Raji (cell line): ENCODE results near the gene SALL1.

Source experiments
- POLR2A ChIP-seq: IDR thresholded peaks from 2 replicates; pipeline ENCODE4 v1.6.1; 2011; ENCODE audit warnings: low read depth, low read length, control low read depth; ENCODE audit not compliant: insufficient read depth

Gene SALL1

DNA sequence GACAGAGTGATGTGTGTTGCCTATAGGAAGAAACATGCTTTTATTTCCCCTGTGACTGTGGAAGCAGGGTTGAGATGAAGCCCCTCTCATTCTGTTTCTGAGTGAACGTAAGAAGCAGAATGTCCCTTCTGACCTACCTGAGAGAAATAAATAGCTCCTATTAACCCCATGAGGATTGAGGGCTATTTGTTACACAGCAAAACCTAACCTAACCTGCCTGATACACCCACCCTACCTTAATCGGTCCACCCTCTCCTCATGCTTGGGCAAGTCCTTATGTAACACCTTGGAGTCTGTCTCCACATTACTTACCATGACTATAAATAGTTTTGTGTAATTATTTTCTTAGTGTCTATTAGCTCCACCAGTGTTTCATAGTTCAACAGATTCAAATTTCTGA, 41.9 kb downstream of the SALL1 start:
- no peak for TF ChIP-seq POLR2A

DNA sequence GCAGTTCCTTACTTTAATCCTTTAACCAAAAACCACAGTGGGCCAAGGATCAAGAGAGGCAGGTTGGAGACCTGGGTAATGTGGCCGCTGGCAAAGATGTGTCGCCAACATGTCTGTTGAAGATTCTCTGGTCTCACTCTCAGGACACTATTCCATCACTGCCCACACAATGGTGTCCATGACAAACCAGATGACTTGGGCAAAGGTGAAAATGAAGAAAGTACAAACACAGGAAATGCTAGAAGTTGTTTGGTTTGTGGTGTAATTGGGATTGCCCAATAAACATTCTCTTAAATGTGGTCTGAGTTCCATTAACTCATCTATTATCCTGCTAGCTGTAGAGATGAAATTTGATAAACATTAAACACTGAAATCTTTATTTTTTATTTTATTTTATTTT, 43.3 kb downstream of the SALL1 start:
- TF ChIP-seq POLR2A: no peak

DNA sequence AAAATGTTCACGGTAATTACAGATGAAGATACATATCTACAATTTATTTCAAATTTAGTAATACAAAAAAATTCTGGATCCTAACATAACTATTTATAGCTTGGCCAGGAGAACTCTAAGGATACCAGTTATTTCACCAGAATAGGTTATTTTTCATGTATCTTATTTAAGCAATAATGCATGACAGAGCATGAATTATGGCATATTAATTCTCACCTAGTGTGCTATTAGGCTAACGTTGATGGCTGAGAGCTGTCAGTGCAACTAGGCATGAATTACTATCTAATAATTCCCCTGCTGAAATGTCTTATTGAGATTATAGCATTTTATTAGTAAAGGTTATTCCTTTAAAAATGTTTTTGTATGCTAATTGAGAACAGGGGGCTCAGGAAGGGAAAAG, 44.5 kb downstream of the SALL1 start:
- no peak for TF ChIP-seq POLR2A

DNA sequence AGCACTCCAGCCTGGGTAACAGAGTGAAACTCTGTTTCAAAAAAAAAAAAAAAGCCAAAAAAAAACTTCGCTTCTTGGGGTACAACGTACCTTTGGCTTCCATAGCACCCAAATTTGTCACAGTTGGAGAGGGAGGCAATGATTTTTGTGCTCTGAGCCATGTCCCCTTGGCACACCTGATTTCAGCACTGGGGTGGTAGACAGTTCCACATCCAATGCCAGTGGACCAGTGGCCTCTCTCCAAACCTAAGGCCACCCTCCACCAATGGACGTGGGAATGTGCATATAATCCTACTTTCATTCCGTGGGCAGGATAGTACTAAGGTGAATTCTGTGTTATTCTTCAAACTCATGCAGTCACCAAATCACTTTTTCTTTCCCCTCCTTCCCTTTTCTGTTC, 47.5 kb downstream of the SALL1 start:
- TF ChIP-seq POLR2A: no peak

- no peak for TF ChIP-seq POLR2A
These were observed 53.3 kb downstream of the SALL1 start for GRCh38 chr16:51097729-51098128.

DNA sequence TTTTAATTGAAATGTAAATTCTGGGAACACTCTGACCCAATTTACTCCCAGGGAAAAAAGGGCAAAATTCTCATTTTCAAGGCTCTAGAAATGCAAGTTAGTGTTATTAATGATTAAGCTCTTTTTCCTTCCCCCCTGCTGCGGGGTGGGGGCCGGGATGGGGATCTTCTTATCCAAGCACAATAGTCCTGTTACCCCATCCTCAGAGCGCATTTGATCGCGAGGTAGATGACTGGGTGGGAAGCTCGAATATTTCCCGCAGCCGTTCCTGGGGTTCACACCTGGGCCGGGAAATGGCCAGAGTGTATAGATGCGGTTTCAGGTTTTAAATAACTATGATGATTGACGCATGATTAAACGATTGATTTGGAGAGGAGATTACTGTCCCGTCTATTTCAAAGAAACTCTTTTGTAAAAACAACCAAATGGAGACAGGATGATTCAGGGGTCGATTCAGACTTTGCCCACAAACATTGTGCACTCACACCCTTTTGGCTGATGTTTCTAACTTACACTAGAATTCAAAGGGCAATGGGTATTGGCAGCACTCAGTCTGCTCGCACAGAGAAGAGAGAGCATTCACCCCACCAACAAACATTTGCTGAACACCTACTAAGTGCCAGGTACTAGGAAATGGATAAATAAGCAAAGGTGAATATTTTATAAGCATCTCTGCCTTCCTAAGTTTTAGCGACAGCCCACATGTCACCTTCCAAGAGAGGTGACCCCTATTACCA, 55.0 kb downstream of the SALL1 start:
- no peak for TF ChIP-seq POLR2A

DNA sequence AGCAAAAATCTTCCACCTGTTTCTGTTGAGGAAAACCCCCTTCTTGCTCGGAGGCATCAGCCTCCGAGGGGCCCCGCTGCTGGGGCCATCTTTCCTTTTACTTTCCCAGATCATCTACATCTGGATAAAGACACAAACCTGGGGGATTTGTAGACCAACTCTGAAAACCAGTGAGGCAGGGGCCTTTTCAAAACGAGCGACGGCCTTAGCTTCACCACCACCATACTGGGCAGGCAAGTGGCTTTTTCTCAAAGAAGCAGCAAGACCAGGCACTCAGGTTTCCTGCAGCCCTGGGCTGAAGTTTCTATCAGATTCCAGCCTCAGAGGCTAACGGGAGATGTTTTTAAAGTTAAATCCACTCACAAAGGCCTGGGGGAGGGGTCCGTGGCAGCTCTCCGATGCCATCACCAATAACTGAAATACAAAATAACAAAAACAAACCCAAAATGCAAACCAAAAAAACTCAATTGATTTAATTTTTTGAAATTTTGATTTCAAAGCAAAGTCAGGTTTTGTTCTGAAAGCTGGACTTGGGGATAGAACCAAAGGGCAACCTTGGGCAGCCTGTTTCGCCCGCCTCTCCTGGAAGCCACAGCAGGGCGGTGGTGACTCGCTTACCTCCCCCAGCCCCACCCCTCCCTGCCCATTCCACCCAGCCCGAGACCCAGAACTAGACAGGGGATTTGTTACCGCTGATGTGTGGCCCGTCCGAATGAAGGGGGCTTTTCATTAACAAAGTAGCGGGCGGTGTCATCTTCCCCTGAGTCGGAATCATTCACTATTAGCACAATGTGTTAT, 55.8 kb downstream of the SALL1 start:
- no peak for TF ChIP-seq POLR2A

DNA sequence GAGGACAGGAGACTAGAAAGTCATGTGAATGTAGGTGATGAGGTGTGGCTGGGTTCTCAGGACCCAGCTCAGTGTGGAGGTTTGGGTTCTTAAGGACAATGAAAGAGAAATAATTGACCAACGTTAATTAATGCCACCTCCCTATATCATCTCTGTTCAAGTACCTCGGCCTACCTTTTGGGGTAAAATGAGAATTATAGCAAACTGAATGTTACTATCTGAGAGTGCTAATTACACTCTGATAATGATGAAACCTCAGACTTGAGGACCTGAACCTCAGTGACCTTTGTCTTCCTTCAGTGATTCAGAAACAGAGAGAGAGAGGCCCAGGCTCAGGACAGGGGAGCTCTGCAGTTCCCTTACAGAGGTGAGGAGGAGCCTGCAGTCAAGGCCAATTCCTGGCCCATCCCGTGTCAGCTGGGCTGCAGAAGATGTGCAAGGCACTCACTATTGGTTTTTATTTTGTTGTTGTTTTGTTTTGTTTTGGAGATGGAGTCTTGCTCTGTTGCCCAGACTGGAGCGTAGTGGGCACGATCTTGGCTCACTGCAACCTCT, 57.3 kb downstream of the SALL1 start:
- TF ChIP-seq POLR2A: no peak
